Measurements from ENCODE around the gene EEF1A1. TPM values are rescaled to one million over a fixed set of nuclear protein-coding genes. Genes with fewer than 3 reads are reported as not detected.
"Not testable (repeated sequence)": the region's sequence is repeated elsewhere in the genome, so short reads cannot be mapped to it uniquely, and the experiment has no call there.

The EEF1A1 gene
- over 10,000 TPM; 12,629 to 16,405 (median 13,038) TPM for total RNA-seq

GRCh38 chr6:73520688-73521350 is at the start of gene EEF1A1:
TSS of gene EEF1A1 (minus strand) at chr6:73521032. CDS start at chr6:73520026, 1,006 bp downstream.
- Histone ChIP-seq H3K4me1 (no peaks in the 10 kb centered on the region), H3K27me3 (no peaks in the 10 kb centered on the region), H3K36me3 (no peaks in the 10 kb centered on the region), H3K9me3 (no peaks in the 10 kb centered on the region), H3K4me3 (peak within 1 kb of the TSS; percentile 91 to 98 (median 92)), H3K27ac (peak within 1 kb of the TSS; percentile 99 to 100)
- intact Hi-C loops (cut with DNase I; ENCODE audit: low total_unique reads) = no loop called here
- DNase-seq (ENCODE audit: low spot score in 2 of 2) = peak; percentile 99
- TF ChIP-seq CTCF (IDR thresholded peaks at IDR 0.05) (peak in 2 of 3 donors; percentile 22 to 39), POLR2A (IDR thresholded peaks at IDR 0.05) (peak; percentile 100), POLR2AphosphoS5 (IDR thresholded peaks at IDR 0.05) (peak; percentile 100)

GRCh38 chr6:73569121-73569520 is 48.3 kb upstream of the EEF1A1 start:
- no peak overlapping the region for H3K4me3 ChIP-seq
- intact Hi-C loops (cut with DNase I; ENCODE audit: low total_unique reads) = no loop called here
- TF ChIP-seq CTCF (IDR thresholded peaks at IDR 0.05) (no peak), POLR2A (IDR thresholded peaks at IDR 0.05) (no peak), POLR2AphosphoS5 (IDR thresholded peaks at IDR 0.05) (no peak)

GRCh38 chr6:73566954-73567591 is 46.2 kb upstream of the EEF1A1 start:
- intact Hi-C loops (cut with DNase I; ENCODE audit: low total_unique reads) = no loop called here
- TF ChIP-seq POLR2A (IDR thresholded peaks at IDR 0.05) (no peak), POLR2AphosphoS5 (IDR thresholded peaks at IDR 0.05) (peak in 1 of 3 donors; percentile 49), CTCF (IDR thresholded peaks at IDR 0.05) (no peak)
- no peaks in the 10 kb centered on the region for H3K36me3 ChIP-seq
- peak overlapping the region in 1 of 2 donors; percentile 15 for H3K27ac ChIP-seq
- H3K4me1 ChIP-seq = no peaks in the 10 kb centered on the region
- DNase-seq (ENCODE audit: low spot score in 2 of 2) = no peak
- no peaks in the 10 kb centered on the region for H3K27me3 ChIP-seq
- no peaks in the 10 kb centered on the region for H3K9me3 ChIP-seq
- H3K4me3 ChIP-seq = no peak overlapping the region

More at GRCh38 chr6:73569121-73569520, 48.3 kb upstream of the EEF1A1 start:
- Histone ChIP-seq H3K4me1 (no peaks in the 10 kb centered on the region), H3K27me3 (no peaks in the 10 kb centered on the region), H3K36me3 (no peaks in the 10 kb centered on the region), H3K27ac (no peak overlapping the region), H3K9me3 (no peaks in the 10 kb centered on the region)
- no peak for DNase-seq (ENCODE audit: low spot score in 2 of 2)

- H3K9me3 ChIP-seq; intact Hi-C loops (cut with DNase I; ENCODE audit: low total_unique reads): not testable (repeated sequence)
Observed at GRCh38 chr6:73566486-73566871, 45.6 kb upstream of the EEF1A1 start.

GRCh38 chr6:73565767-73566485 is 45.1 kb upstream of the EEF1A1 start:
- no peak overlapping the region for H3K27ac ChIP-seq
- intact Hi-C loops (cut with DNase I; ENCODE audit: low total_unique reads) = no loop called here
- TF ChIP-seq POLR2AphosphoS5 (IDR thresholded peaks at IDR 0.05) (no peak), POLR2A (IDR thresholded peaks at IDR 0.05) (no peak), CTCF (IDR thresholded peaks at IDR 0.05) (no peak)
- H3K36me3 ChIP-seq = no peaks in the 10 kb centered on the region
- H3K4me3 ChIP-seq = no peak overlapping the region
- no peaks in the 10 kb centered on the region for H3K27me3 ChIP-seq
- no peaks in the 10 kb centered on the region for H3K4me1 ChIP-seq
- DNase-seq (ENCODE audit: low spot score in 2 of 2) = no peak
- no peaks in the 10 kb centered on the region for H3K9me3 ChIP-seq

More at GRCh38 chr6:73566486-73566871, 45.6 kb upstream of the EEF1A1 start:
- H3K27ac ChIP-seq; H3K27me3 ChIP-seq; DNase-seq (ENCODE audit: low spot score in 2 of 2); H3K4me3 ChIP-seq; H3K4me1 ChIP-seq; H3K36me3 ChIP-seq: not testable (repeated sequence)

All from breast epithelium (tissue), 4 donors.